Hepatocyte (in vitro differentiated cells): ENCODE results near the gene PHLDA3.

Experiments used
- CTCF ChIP-seq: fragments of 200-600 bp; sonication (generic); IDR thresholded peaks from 2 replicates; pipeline ENCODE4 v1.5.1; 2016; ENCODE audit warnings: antibody characterized with exemption, mild to moderate bottlenecking; ENCODE audit not compliant: poor library complexity
- EZH2 ChIP-seq: fragments of 200-600 bp; sonication (generic); IDR thresholded peaks from 2 replicates; pipeline ENCODE4 v1.6.1; 2016; ENCODE audit warnings: antibody characterized with exemption, mild to moderate bottlenecking, borderline replicate concordance

- TF ChIP-seq EZH2 (no peak), CTCF (no peak)
Observed at GRCh38 chr1:201424146-201424545, 44.8 kb downstream of the PHLDA3 start.
